ENCODE results near the gene XRCC6.

XRCC6 gene

GRCh38 chr22:41612603-41613306 is 8.3 kb upstream of the XRCC6 start:
- no peak for ATAC-seq
- TF ChIP-seq RARB (CRISPR knock-in tag; IDR thresholded peaks at IDR 0.05): no peak
- TF ChIP-seq ISL1 (CRISPR knock-in tag; IDR thresholded peaks at IDR 0.05): no peak
- TF ChIP-seq POU6F1 (CRISPR knock-in tag; IDR thresholded peaks at IDR 0.05; ENCODE audit: borderline replicate concordance, low read depth): no peak
- no peak for TF ChIP-seq ESRRG (CRISPR knock-in tag; IDR thresholded peaks at IDR 0.05)
- TF ChIP-seq ZFP3 (CRISPR knock-in tag; IDR thresholded peaks at IDR 0.05): no peak
- TF ChIP-seq CREB5 (CRISPR knock-in tag; IDR thresholded peaks at IDR 0.05; ENCODE audit: low read depth): no peak
- TF ChIP-seq ZFP30 (CRISPR knock-in tag; IDR thresholded peaks at IDR 0.05): no peak
- no peak for TF ChIP-seq BACH2 (CRISPR knock-in tag; IDR thresholded peaks at IDR 0.05; ENCODE audit: borderline replicate concordance)
- no peak for TF ChIP-seq ZNF70 (CRISPR knock-in tag; IDR thresholded peaks at IDR 0.05)
- TF ChIP-seq ARNTL (CRISPR knock-in tag; IDR thresholded peaks at IDR 0.05; ENCODE audit: borderline replicate concordance, low read depth): no peak
- no peak for TF ChIP-seq GLIS3 (CRISPR knock-in tag; IDR thresholded peaks at IDR 0.05)
- TF ChIP-seq PATZ1 (CRISPR knock-in tag; IDR thresholded peaks at IDR 0.05; ENCODE audit: borderline replicate concordance): no peak
- no peak for TF ChIP-seq TCF4 (CRISPR knock-in tag; IDR thresholded peaks at IDR 0.05; ENCODE audit: borderline replicate concordance)
- no peak for TF ChIP-seq ZNF8 (CRISPR knock-in tag; IDR thresholded peaks at IDR 0.05)

GRCh38 chr22:41613456-41613855 is 7.6 kb upstream of the XRCC6 start:
- TF ChIP-seq ZC3H10 (CRISPR knock-in tag; IDR thresholded peaks at IDR 0.05) (no peak), POU6F1 (CRISPR knock-in tag; IDR thresholded peaks at IDR 0.05; ENCODE audit: borderline replicate concordance, low read depth) (no peak), CREB5 (CRISPR knock-in tag; IDR thresholded peaks at IDR 0.05; ENCODE audit: low read depth) (no peak), ESRRG (CRISPR knock-in tag; IDR thresholded peaks at IDR 0.05) (no peak), GLIS3 (CRISPR knock-in tag; IDR thresholded peaks at IDR 0.05) (no peak), SNAI2 (CRISPR knock-in tag; IDR thresholded peaks at IDR 0.05) (no peak)
- ATAC-seq: no peak

GRCh38 chr22:41619979-41620588 is 1.0 kb upstream of the XRCC6 start:
- peak; percentile 49 for ATAC-seq
- TF ChIP-seq PPARA (CRISPR knock-in tag; IDR thresholded peaks at IDR 0.05; ENCODE audit: borderline replicate concordance) (no peak), BACH2 (CRISPR knock-in tag; IDR thresholded peaks at IDR 0.05; ENCODE audit: borderline replicate concordance) (no peak), TCF4 (CRISPR knock-in tag; IDR thresholded peaks at IDR 0.05; ENCODE audit: borderline replicate concordance) (no peak)

GRCh38 chr22:41620589-41621098 is 451 bp upstream of the XRCC6 start, which contains the start of gene DESI1:
TSS of gene DESI1 (minus strand) at chr22:41621043. CDS start at chr22:41620839, 204 bp downstream.
- no peak for TF ChIP-seq TSHZ2 (CRISPR knock-in tag; IDR thresholded peaks at IDR 0.05)
- TF ChIP-seq ZNF8 (CRISPR knock-in tag; IDR thresholded peaks at IDR 0.05): no peak
- no peak for TF ChIP-seq ISL1 (CRISPR knock-in tag; IDR thresholded peaks at IDR 0.05)
- no peak for TF ChIP-seq ESRRG (CRISPR knock-in tag; IDR thresholded peaks at IDR 0.05)
- no peak for TF ChIP-seq OSR1 (CRISPR knock-in tag; IDR thresholded peaks at IDR 0.05)
- no peak for TF ChIP-seq CREB5 (CRISPR knock-in tag; IDR thresholded peaks at IDR 0.05; ENCODE audit: low read depth)
- TF ChIP-seq TCF4 (CRISPR knock-in tag; IDR thresholded peaks at IDR 0.05; ENCODE audit: borderline replicate concordance): no peak
- TF ChIP-seq ZNF565 (CRISPR knock-in tag; conservative IDR thresholded peaks at IDR 0.05; ENCODE audit: low read depth): no peak
- no peak for TF ChIP-seq SNAI2 (CRISPR knock-in tag; IDR thresholded peaks at IDR 0.05)
- ATAC-seq: peak; percentile 56

All from SK-N-SH treated with all-trans-retinoic acid at 6 μM for 48 hours (cell line).